AG04450 (cell line): ENCODE results near the gene SERINC5. TPM values are rescaled to one million over a fixed set of nuclear protein-coding genes. Genes with fewer than 3 reads are reported as not detected.

Experiments used
- CTCF ChIA-PET: fragments of 300-600, 350-600 bp; formaldehyde crosslinking; extraction: SDS; loops from one replicate; lab custom pipeline; 2022; ENCODE audit warnings: antibody characterized with exemption, inconsistent platforms; lab: Charles Lee
- POLR2A ChIA-PET: fragments of 350-600 bp; formaldehyde crosslinking; extraction: SDS; loops from one replicate; lab custom pipeline; 2021; ENCODE audit warnings: antibody characterized with exemption, inconsistent platforms; lab: Yijun Ruan, JAX
- DNase-seq: peaks from one replicate; pipeline ENCODE4 v3.0.0-alpha.2; 2011; ENCODE audit warnings: low read depth, low spot score
- H3K27ac ChIP-seq: one replicate; pipeline ENCODE4 v1.5.1; 2012; ENCODE audit warnings: low read depth, low read length, control low read depth
- H3K27me3 ChIP-seq: one replicate; pipeline ENCODE4 v1.6.0; 2012; ENCODE audit warnings: low read length; ENCODE audit not compliant: control insufficient read depth, insufficient read depth
- H3K4me3 ChIP-seq: 2 replicates; pipeline ENCODE4 v1.5.1; 2011; ENCODE audit warnings: mild to moderate bottlenecking, low read depth, low read length, control low read depth
- H3K9me3 ChIP-seq: 2 replicates; pipeline ENCODE4 v1.5.1; 2012; ENCODE audit warnings: low read length; ENCODE audit not compliant: control insufficient read depth, insufficient read depth
- CTCF ChIP-seq: IDR thresholded peaks from 2 replicates; pipeline ENCODE4 v1.5.1; 2011; ENCODE audit warnings: low read depth, low read length, control low read depth, inconsistent platforms
- polyA plus RNA-seq: library from polyadenylated mRNA; depleted of rRNA; stranded (reverse); fragments of >200 nt; gene quantifications from 2 replicates; pipeline ENCODE4 v1.2.3, GENCODE V29; 2011

Gene SERINC5
- polyA plus RNA-seq, 1 experiment: 8.5 TPM

- Histone ChIP-seq H3K4me3 (no peak overlapping the region), H3K9me3 (no peaks in the 10 kb centered on the region), H3K27ac (no peak overlapping the region), H3K27me3 (no peaks in the 10 kb centered on the region)
- DNase-seq: no peak
- TF ChIP-seq CTCF: no peak
- CTCF ChIA-PET: interaction anchor here (1.1 to 2.4 kb wide), 2 partner anchors 13 to 22 kb away, joined by 5 to 18 read pairs; no protein-coding TSS in a partner anchor
- POLR2A ChIA-PET: no interaction called here
Measured at GRCh38 chr5:80069918-80070318, 185.9 kb downstream of the SERINC5 start.

GRCh38 chr5:80069251-80069800 is 186.5 kb downstream of the SERINC5 start:
- DNase-seq: no peak
- ChIA-PET POLR2A (interaction anchor here (0.7 kb wide), 1 partner anchor 16 kb away, joined by 3 read pairs; no protein-coding TSS in a partner anchor), CTCF (interaction anchor here (1.1 to 2.4 kb wide), 2 partner anchors 14 to 22 kb away, joined by 5 to 18 read pairs; no protein-coding TSS in a partner anchor)
- Histone ChIP-seq H3K27me3 (no peaks in the 10 kb centered on the region), H3K9me3 (no peaks in the 10 kb centered on the region), H3K27ac (no peak overlapping the region), H3K4me3 (no peak overlapping the region)
- no peak for TF ChIP-seq CTCF

GRCh38 chr5:80068775-80069174 is 187.1 kb downstream of the SERINC5 start:
- POLR2A ChIA-PET: no interaction called here
- Histone ChIP-seq H3K27me3 (no peaks in the 10 kb centered on the region), H3K4me3 (no peak overlapping the region), H3K27ac (no peak overlapping the region), H3K9me3 (no peaks in the 10 kb centered on the region)
- TF ChIP-seq CTCF: no peak
- CTCF ChIA-PET: interaction anchor here (2.4 kb wide), 1 partner anchor 14 kb away, joined by 18 read pairs; no protein-coding TSS in a partner anchor
- DNase-seq: no peak

GRCh38 chr5:80068246-80068636 is 187.6 kb downstream of the SERINC5 start:
- Histone ChIP-seq H3K4me3 (no peak overlapping the region), H3K9me3 (no peaks in the 10 kb centered on the region), H3K27ac (no peak overlapping the region), H3K27me3 (no peaks in the 10 kb centered on the region)
- no peak for TF ChIP-seq CTCF
- POLR2A ChIA-PET: no interaction called here
- CTCF ChIA-PET: interaction anchor here (2.4 kb wide), 1 partner anchor 15 kb away, joined by 18 read pairs; no protein-coding TSS in a partner anchor
- DNase-seq: no peak

GRCh38 chr5:80067531-80068245 is 188.2 kb downstream of the SERINC5 start:
- CTCF ChIA-PET: interaction anchor here (2.4 kb wide), 1 partner anchor 16 kb away, joined by 18 read pairs; no protein-coding TSS in a partner anchor
- DNase-seq: no peak
- POLR2A ChIA-PET: no interaction called here
- Histone ChIP-seq H3K27me3 (no peaks in the 10 kb centered on the region), H3K9me3 (no peaks in the 10 kb centered on the region), H3K4me3 (no peak overlapping the region), H3K27ac (no peak overlapping the region)
- TF ChIP-seq CTCF: no peak
